ENCODE results near the gene PCDHA10.
"Not testable (repeated sequence)": the region's sequence is repeated elsewhere in the genome, so short reads cannot be mapped to it uniquely, and the experiment has no call there.

The PCDHA10 gene

DNA sequence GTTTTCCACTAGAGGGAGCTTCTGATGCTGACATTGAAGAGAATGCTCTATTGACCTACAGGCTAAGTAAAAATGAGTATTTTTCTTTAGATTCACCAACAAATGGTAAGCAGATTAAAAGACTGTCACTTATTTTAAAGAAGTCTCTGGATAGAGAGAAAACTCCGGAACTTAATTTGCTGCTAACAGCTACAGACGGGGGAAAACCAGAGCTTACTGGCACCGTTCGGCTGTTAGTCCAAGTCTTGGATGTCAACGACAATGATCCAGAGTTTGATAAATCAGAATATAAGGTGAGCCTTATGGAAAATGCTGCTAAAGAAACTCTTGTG, 13.8 kb downstream of the PCDHA10 start:
- TF ChIP-seq, protein P1, sequence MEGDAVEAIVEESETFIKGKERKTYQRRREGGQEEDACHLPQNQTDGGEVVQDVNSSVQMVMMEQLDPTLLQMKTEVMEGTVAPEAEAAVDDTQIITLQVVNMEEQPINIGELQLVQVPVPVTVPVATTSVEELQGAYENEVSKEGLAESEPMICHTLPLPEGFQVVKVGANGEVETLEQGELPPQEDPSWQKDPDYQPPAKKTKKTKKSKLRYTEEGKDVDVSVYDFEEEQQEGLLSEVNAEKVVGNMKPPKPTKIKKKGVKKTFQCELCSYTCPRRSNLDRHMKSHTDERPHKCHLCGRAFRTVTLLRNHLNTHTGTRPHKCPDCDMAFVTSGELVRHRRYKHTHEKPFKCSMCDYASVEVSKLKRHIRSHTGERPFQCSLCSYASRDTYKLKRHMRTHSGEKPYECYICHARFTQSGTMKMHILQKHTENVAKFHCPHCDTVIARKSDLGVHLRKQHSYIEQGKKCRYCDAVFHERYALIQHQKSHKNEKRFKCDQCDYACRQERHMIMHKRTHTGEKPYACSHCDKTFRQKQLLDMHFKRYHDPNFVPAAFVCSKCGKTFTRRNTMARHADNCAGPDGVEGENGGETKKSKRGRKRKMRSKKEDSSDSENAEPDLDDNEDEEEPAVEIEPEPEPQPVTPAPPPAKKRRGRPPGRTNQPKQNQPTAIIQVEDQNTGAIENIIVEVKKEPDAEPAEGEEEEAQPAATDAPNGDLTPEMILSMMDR (IDR thresholded peaks at IDR 0.05), result no peak
- no peak overlapping the region for H2AFZ ChIP-seq
- H3K36me3 ChIP-seq (ENCODE audit: control insufficient read depth, insufficient read depth, low read length), result no peaks in the 10 kb centered on the region
- H3K4me3 ChIP-seq (ENCODE audit: low read depth, low read length), result no peak overlapping the region
- H3K27me3 ChIP-seq (ENCODE audit: control insufficient read depth, insufficient read depth, low read length), result no peaks in the 10 kb centered on the region
- no peaks in the 10 kb centered on the region for H3K79me2 ChIP-seq
- H3K4me1 ChIP-seq, result no peaks in the 10 kb centered on the region
- peak overlapping the region; percentile 4 for H3K27ac ChIP-seq
- H3K9me3 ChIP-seq (ENCODE audit: control insufficient read depth, low read length), result peaks cover 3% of the 10 kb centered on the region
- no peak overlapping the region for H3K4me2 ChIP-seq (ENCODE audit: low read length)
- no peak overlapping the region for H3K9ac ChIP-seq

- TF ChIP-seq, protein P1 (IDR thresholded peaks at IDR 0.05), result no peak
- Histone ChIP-seq H3K4me2 (ENCODE audit: low read length) (no peak overlapping the region), H3K4me1 (no peaks in the 10 kb centered on the region), H3K4me3 (ENCODE audit: low read depth, low read length) (no peak overlapping the region), H3K9ac (no peak overlapping the region), H3K27me3 (ENCODE audit: control insufficient read depth, insufficient read depth, low read length) (no peaks in the 10 kb centered on the region), H3K79me2 (no peaks in the 10 kb centered on the region), H3K27ac (no peak overlapping the region), H3K36me3 (ENCODE audit: control insufficient read depth, insufficient read depth, low read length) (no peaks in the 10 kb centered on the region), H3K9me3 (ENCODE audit: control insufficient read depth, low read length) (peaks cover 3% of the 10 kb centered on the region), H2AFZ (no peak overlapping the region)
Measured at GRCh38 chr5:140870221-140871201, 14.8 kb downstream of the PCDHA10 start.

- no peaks in the 10 kb centered on the region for H3K4me1 ChIP-seq
- no peak within 1 kb of the TSS for H3K4me2 ChIP-seq (ENCODE audit: low read length)
- no peaks in the 10 kb centered on the region for H3K27me3 ChIP-seq (ENCODE audit: control insufficient read depth, insufficient read depth, low read length)
- peak within 1 kb of the TSS; percentile 65 for H2AFZ ChIP-seq
- TF ChIP-seq, protein P1 (IDR thresholded peaks at IDR 0.05), result peak; percentile 31
- H3K4me3 ChIP-seq (ENCODE audit: low read depth, low read length), result no peak within 1 kb of the TSS
- no peak within 1 kb of the TSS for H3K9ac ChIP-seq
- H3K9me3 ChIP-seq (ENCODE audit: control insufficient read depth, low read length), result no peaks in the 10 kb centered on the region
- peak within 1 kb of the TSS; percentile 62 for H3K27ac ChIP-seq
- no peaks in the 10 kb centered on the region for H3K79me2 ChIP-seq
- H3K36me3 ChIP-seq (ENCODE audit: control insufficient read depth, insufficient read depth, low read length), result no peaks in the 10 kb centered on the region
Measured at GRCh38 chr5:140875085-140876065, 19.7 kb downstream of the PCDHA10 start, which contains the start of gene PCDHA12. Gene PCDHA12 (plus strand): TSS chr5:140875308. CDS start chr5:140875473, 165 bp downstream.

DNA sequence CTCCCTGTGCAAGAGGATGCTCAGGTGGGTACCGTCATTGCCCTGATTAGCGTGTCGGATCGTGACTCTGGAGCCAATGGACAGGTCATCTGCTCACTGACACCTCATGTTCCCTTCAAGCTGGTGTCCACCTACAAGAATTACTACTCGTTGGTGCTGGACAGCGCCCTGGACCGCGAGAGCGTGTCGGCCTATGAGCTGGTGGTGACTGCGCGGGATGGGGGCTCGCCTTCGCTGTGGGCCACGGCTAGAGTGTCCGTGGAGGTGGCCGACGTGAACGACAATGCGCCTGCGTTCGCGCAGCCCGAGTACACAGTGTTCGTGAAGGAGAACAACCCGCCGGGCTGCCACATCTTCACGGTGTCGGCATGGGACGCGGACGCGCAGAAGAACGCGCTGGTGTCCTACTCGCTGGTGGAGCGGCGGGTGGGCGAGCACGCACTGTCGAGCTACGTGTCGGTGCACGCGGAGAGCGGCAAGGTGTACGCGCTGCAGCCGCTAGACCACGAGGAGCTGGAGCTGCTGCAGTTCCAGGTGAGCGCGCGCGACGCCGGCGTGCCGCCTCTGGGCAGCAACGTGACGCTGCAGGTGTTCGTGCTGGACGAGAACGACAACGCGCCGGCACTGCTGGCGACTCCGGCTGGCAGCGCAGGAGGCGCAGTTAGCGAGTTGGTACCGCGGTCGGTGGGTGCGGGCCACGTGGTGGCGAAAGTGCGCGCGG, 21.0 kb downstream of the PCDHA10 start:
- H3K4me1 ChIP-seq; H2AFZ ChIP-seq; H3K4me2 ChIP-seq (ENCODE audit: low read length); H3K36me3 ChIP-seq (ENCODE audit: control insufficient read depth, insufficient read depth, low read length); H3K4me3 ChIP-seq (ENCODE audit: low read depth, low read length); H3K9me3 ChIP-seq (ENCODE audit: control insufficient read depth, low read length); H3K27me3 ChIP-seq (ENCODE audit: control insufficient read depth, insufficient read depth, low read length); H3K79me2 ChIP-seq; H3K9ac ChIP-seq; H3K27ac ChIP-seq: not testable (repeated sequence)
